ENCODE measurements around the gene GGNBP2.

GGNBP2 gene

DNA sequence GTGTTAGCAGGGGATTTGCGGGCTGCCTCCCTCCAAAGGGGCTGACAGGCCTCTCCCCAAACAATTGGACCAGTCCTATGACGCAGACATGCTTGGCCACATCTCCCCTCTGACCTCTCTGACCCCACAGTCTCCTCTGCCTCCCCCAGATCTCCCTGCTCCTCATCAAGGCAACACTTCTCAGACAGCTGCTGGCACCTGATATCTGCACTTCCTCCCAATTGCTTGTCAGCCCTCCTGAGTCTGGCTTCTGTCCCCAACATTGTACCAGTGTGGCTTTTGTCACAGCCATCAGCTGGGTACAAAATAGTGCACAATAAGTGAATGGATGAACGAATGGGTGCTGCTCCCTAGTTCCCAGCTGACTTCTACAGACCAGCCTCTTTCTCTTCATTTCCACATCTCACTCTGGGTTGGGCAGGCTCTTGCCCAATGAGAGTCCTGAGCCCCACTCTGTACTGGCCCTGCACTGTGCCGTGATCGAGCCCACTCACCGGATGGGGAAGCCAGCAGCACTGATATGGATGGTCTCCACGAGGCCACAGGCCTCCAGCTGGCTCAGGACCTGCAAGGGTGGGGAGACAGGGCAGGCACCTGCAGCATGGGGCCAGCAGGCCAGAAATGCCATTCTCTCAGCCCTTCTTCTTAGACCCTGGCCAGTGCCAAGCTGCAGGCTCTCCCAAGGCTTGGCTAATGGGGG is 41.1 kb upstream of the GGNBP2 start:
- TF ChIP-seq CTCF (IDR thresholded peaks at IDR 0.05; ENCODE audit: poor library complexity, severe bottlenecking), result no peak
- Histone ChIP-seq H3K4me1 (ENCODE audit: insufficient read depth, poor library complexity, severe bottlenecking) (no peaks in the 10 kb centered on the region), H3K36me3 (ENCODE audit: low read depth) (peaks cover 90% of the 10 kb centered on the region), H3K4me3 (ENCODE audit: severe bottlenecking) (no peak overlapping the region), H3K9me3 (ENCODE audit: severe bottlenecking) (no peaks in the 10 kb centered on the region), H3K27me3 (ENCODE audit: insufficient read depth, poor library complexity, severe bottlenecking) (no peaks in the 10 kb centered on the region), H3K27ac (ENCODE audit: poor library complexity, severe bottlenecking) (no peak overlapping the region)
- ATAC-seq (ENCODE audit: low read depth), result no peak
- no peak for DNase-seq (ENCODE audit: low spot score)

DNA sequence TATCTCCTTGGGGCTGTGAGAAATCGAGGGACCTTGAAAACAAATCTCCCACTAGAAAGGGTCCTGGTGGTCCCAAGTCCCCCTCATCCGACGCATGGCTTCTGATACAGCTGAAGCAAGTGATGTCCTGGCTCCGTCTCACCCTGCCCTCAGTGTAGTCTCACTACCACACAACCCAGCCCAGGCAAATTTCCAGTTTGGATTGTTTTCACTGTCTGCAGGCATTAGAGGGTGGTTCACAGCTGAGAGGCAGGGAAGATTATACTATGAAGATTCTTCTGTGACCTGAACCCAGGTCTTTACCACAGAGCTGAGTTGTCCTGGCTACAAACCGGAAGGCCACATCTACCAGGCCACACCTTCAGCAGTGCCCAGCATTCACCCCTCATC is 40.6 kb upstream of the GGNBP2 start:
- Histone ChIP-seq H3K27me3 (ENCODE audit: insufficient read depth, poor library complexity, severe bottlenecking) (no peaks in the 10 kb centered on the region), H3K4me3 (ENCODE audit: severe bottlenecking) (no peak overlapping the region), H3K27ac (ENCODE audit: poor library complexity, severe bottlenecking) (no peak overlapping the region), H3K9me3 (ENCODE audit: severe bottlenecking) (no peaks in the 10 kb centered on the region), H3K36me3 (ENCODE audit: low read depth) (peaks cover 90% of the 10 kb centered on the region), H3K4me1 (ENCODE audit: insufficient read depth, poor library complexity, severe bottlenecking) (no peaks in the 10 kb centered on the region)
- no peak for TF ChIP-seq CTCF (IDR thresholded peaks at IDR 0.05; ENCODE audit: poor library complexity, severe bottlenecking)
- DNase-seq (ENCODE audit: low spot score) (no peak), ATAC-seq (ENCODE audit: low read depth) (no peak)

DNA sequence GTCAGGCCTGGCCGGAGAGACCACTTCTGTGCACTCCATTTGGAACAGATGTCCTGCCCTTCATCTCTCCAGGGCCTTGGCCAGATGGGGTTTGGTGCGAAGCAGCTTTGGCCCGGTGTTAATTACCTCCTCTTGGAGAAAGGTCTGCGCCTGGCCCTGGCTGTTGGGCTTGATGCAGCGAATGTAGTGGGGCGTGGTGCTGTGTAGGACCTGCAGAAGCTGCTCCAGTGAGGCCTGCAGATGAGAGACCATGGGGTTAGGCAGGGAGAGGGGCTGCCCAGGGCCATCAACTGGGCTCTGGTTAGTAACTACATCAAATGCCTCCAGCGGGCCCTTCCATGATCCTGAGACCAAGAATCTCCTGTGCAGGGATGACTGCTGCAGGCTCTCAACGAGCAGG is 39.5 kb upstream of the GGNBP2 start:
- H3K27ac ChIP-seq (ENCODE audit: poor library complexity, severe bottlenecking), result no peak overlapping the region
- DNase-seq (ENCODE audit: low spot score), result no peak
- no peak for TF ChIP-seq CTCF (IDR thresholded peaks at IDR 0.05; ENCODE audit: poor library complexity, severe bottlenecking)
- H3K27me3 ChIP-seq (ENCODE audit: insufficient read depth, poor library complexity, severe bottlenecking), result no peaks in the 10 kb centered on the region
- no peaks in the 10 kb centered on the region for H3K9me3 ChIP-seq (ENCODE audit: severe bottlenecking)
- ATAC-seq (ENCODE audit: low read depth), result no peak
- H3K36me3 ChIP-seq (ENCODE audit: low read depth), result peaks cover 95% of the 10 kb centered on the region
- H3K4me3 ChIP-seq (ENCODE audit: severe bottlenecking), result no peak overlapping the region
- no peaks in the 10 kb centered on the region for H3K4me1 ChIP-seq (ENCODE audit: insufficient read depth, poor library complexity, severe bottlenecking)

GRCh38 chr17:36506249-36506826 is 38.4 kb upstream of the GGNBP2 start:
- no peak for TF ChIP-seq CTCF (IDR thresholded peaks at IDR 0.05; ENCODE audit: poor library complexity, severe bottlenecking)
- DNase-seq (ENCODE audit: low spot score) (no peak), ATAC-seq (ENCODE audit: low read depth) (no peak)
- H3K4me1 ChIP-seq (ENCODE audit: insufficient read depth, poor library complexity, severe bottlenecking), result no peaks in the 10 kb centered on the region
- H3K27me3 ChIP-seq (ENCODE audit: insufficient read depth, poor library complexity, severe bottlenecking), result no peaks in the 10 kb centered on the region
- H3K36me3 ChIP-seq (ENCODE audit: low read depth), result peaks cover 96% of the 10 kb centered on the region
- no peak overlapping the region for H3K4me3 ChIP-seq (ENCODE audit: severe bottlenecking)
- H3K9me3 ChIP-seq (ENCODE audit: severe bottlenecking), result no peaks in the 10 kb centered on the region
- no peak overlapping the region for H3K27ac ChIP-seq (ENCODE audit: poor library complexity, severe bottlenecking)

GRCh38 chr17:36506831-36507230 is 37.9 kb upstream of the GGNBP2 start:
- H3K9me3 ChIP-seq (ENCODE audit: severe bottlenecking), result no peaks in the 10 kb centered on the region

More at GRCh38 chr17:36506831-36507230, 37.9 kb upstream of the GGNBP2 start:
- peaks cover 92% of the 10 kb centered on the region for H3K36me3 ChIP-seq (ENCODE audit: low read depth)
- no peaks in the 10 kb centered on the region for H3K4me1 ChIP-seq (ENCODE audit: insufficient read depth, poor library complexity, severe bottlenecking)
- H3K27me3 ChIP-seq (ENCODE audit: insufficient read depth, poor library complexity, severe bottlenecking), result no peaks in the 10 kb centered on the region
- ATAC-seq (ENCODE audit: low read depth), result no peak
- H3K4me3 ChIP-seq (ENCODE audit: severe bottlenecking), result no peak overlapping the region
- DNase-seq (ENCODE audit: low spot score), result no peak
- no peak overlapping the region for H3K27ac ChIP-seq (ENCODE audit: poor library complexity, severe bottlenecking)
- no peak for TF ChIP-seq CTCF (IDR thresholded peaks at IDR 0.05; ENCODE audit: poor library complexity, severe bottlenecking)
